ENCODE data around the gene ARHGEF3.

Gene ARHGEF3

GRCh38 chr3:56819016-56819809, 17.5 kb upstream of the ARHGEF3 start:
- DNase-seq: no peak

- DNase-seq: no peak
These were observed 16.6 kb upstream of the ARHGEF3 start for GRCh38 chr3:56818156-56818985.

GRCh38 chr3:56817646-56818045, 15.9 kb upstream of the ARHGEF3 start:
- no peak for DNase-seq

GRCh38 chr3:56816061-56816460, 14.3 kb upstream of the ARHGEF3 start:
- no peak for DNase-seq

- DNase-seq: no peak
These were observed 13.8 kb upstream of the ARHGEF3 start for GRCh38 chr3:56815589-56815988.

GRCh38 chr3:56813653-56813960, 11.9 kb upstream of the ARHGEF3 start:
- DNase-seq: no peak

GRCh38 chr3:56812754-56813652, 11.3 kb upstream of the ARHGEF3 start:
- DNase-seq: no peak

- DNase-seq: no peak
These were observed 9.9 kb upstream of the ARHGEF3 start for GRCh38 chr3:56811546-56812202.

GRCh38 chr3:56810577-56811545, 9.1 kb upstream of the ARHGEF3 start:
- DNase-seq: peak; percentile 80

GRCh38 chr3:56806407-56806806, 4.7 kb upstream of the ARHGEF3 start:
- no peak for DNase-seq

GRCh38 chr3:56802790-56803189, 1.0 kb upstream of the ARHGEF3 start:
- DNase-seq: no peak

- DNase-seq: no peak
These were observed 613 bp upstream of the ARHGEF3 start for GRCh38 chr3:56802378-56802745.

GRCh38 chr3:56800832-56801661, 702 bp downstream of the ARHGEF3 start:
- peak; percentile 64 for DNase-seq

GRCh38 chr3:56800130-56800831, 1.5 kb downstream of the ARHGEF3 start:
- no peak for DNase-seq

GRCh38 chr3:56799251-56799882, 2.4 kb downstream of the ARHGEF3 start:
- DNase-seq: peak; percentile 31

GRCh38 chr3:56796996-56797395, 4.8 kb downstream of the ARHGEF3 start:
- DNase-seq: no peak

GRCh38 chr3:56796202-56796601, 5.5 kb downstream of the ARHGEF3 start:
- DNase-seq: no peak

- DNase-seq: no peak
These were observed 5.9 kb downstream of the ARHGEF3 start for GRCh38 chr3:56795829-56796185.

GRCh38 chr3:56795097-56795828, 6.5 kb downstream of the ARHGEF3 start:
- peak; percentile 27 for DNase-seq
